Esophagus (tissue), 2 donors: Measurements from ENCODE around the gene NBPF1. TPM values are rescaled to one million over a fixed set of nuclear protein-coding genes. Genes with fewer than 3 reads are reported as not detected.
"Not testable (repeated sequence)": the region's sequence is repeated elsewhere in the genome, so short reads cannot be mapped to it uniquely, and the experiment has no call there.

Experiments used
- H3K27ac ChIP-seq, 2 donors: one replicate each; pipeline ENCODE4 v1.5.1; 2013; ENCODE audit warnings: low read depth in 2 of 2, mild to moderate bottlenecking in 2 of 2, inconsistent platforms in 1 of 2, low read length in 1 of 2, moderate library complexity in 1 of 2
- H3K27me3 ChIP-seq, 2 donors: one replicate each; pipeline ENCODE4 v1.6.1; 2013; ENCODE audit warnings: low read length in 2 of 2, control low read depth in 1 of 2, mild to moderate bottlenecking in 1 of 2; ENCODE audit not compliant: insufficient read depth in 2 of 2, control insufficient read depth in 1 of 2
- H3K36me3 ChIP-seq, 2 donors: one replicate each; pipeline ENCODE4 v1.6.1; 2013; ENCODE audit warnings: low read length in 1 of 2; ENCODE audit not compliant: control insufficient read depth in 2 of 2, insufficient read depth in 2 of 2
- H3K4me1 ChIP-seq, 2 donors: one replicate each; pipeline ENCODE4 v1.6.1; 2013; ENCODE audit warnings: low read length in 1 of 2; ENCODE audit not compliant: control insufficient read depth in 2 of 2, insufficient read depth in 2 of 2
- H3K4me3 ChIP-seq, 2 donors: one replicate each; pipeline ENCODE4 v1.5.1; 2013; ENCODE audit warnings: low read length in 2 of 2, mild to moderate bottlenecking in 2 of 2, low read depth in 1 of 2, moderate library complexity in 1 of 2
- H3K9me3 ChIP-seq, 2 donors: one replicate each; pipeline ENCODE4 v1.6.1; 2013; ENCODE audit warnings: mild to moderate bottlenecking in 2 of 2, low read depth in 1 of 2, low read length in 1 of 2, moderate library complexity in 1 of 2; ENCODE audit not compliant: control insufficient read depth in 2 of 2, insufficient read depth in 1 of 2
- WGBS, 2 donors: extraction: QIAGEN DNeasy Blood & Tissue Kit; methylation state at CpG; one replicate each; pipeline ENCODE4 v1.1.7; 2013; 5-methylcytosine and 5-hydroxymethylcytosine counted together
- polyA plus RNA-seq, 2 donors: library from polyadenylated mRNA; stranded (reverse); fragments of 200-250 nt; gene quantifications; one replicate each; pipeline ENCODE4 v1.2.3, GENCODE V29; 2013
- donor health status: healthy with polysubstance abuse.
- donor health status: Bipolar disorder and iron deficiency.

Gene NBPF1
- polyA plus RNA-seq, 2 donors, result 3.5 to 5.4 TPM

- not testable (repeated sequence) for H3K36me3 ChIP-seq, H3K9me3 ChIP-seq, H3K27me3 ChIP-seq, H3K27ac ChIP-seq
- H3K4me3 ChIP-seq, result peak overlapping the region; percentile 31 to 36
- H3K4me1 ChIP-seq, result peaks cover 10 to 19% of the 10 kb centered on the region in 2 donors
- WGBS, 2 donors, result 5% methylated on average over 47 to 60 of the region's 84 CpGs
Observed at GRCh38 chr1:16647179-16648176, 34.1 kb upstream of the NBPF1 start.

DNA sequence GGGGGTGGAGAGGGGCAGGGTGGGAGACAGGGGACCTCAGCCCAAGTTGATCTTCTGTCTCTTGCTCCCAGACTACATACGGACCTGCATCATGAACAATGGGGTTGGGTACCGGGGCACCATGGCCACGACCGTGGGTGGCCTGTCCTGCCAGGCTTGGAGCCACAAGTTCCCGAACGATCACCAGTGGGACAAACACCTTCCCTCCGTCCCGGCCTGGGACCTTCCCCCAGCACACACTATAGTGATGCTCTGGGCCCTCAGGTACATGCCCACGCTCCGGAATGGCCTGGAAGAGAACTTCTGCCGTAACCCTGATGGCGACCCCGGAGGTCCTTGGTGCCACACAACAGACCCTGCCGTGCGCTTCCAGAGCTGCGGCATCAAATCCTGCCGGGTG lies 33.4 kb upstream of the NBPF1 start:
- not testable (repeated sequence) for H3K4me3 ChIP-seq, H3K36me3 ChIP-seq, H3K27me3 ChIP-seq, H3K27ac ChIP-seq, H3K9me3 ChIP-seq
- 79 to 88% methylated on average over 4 to 15 of the region's 17 CpGs for WGBS, 2 donors
- peaks cover 10 to 22% of the 10 kb centered on the region in 2 donors for H3K4me1 ChIP-seq

DNA sequence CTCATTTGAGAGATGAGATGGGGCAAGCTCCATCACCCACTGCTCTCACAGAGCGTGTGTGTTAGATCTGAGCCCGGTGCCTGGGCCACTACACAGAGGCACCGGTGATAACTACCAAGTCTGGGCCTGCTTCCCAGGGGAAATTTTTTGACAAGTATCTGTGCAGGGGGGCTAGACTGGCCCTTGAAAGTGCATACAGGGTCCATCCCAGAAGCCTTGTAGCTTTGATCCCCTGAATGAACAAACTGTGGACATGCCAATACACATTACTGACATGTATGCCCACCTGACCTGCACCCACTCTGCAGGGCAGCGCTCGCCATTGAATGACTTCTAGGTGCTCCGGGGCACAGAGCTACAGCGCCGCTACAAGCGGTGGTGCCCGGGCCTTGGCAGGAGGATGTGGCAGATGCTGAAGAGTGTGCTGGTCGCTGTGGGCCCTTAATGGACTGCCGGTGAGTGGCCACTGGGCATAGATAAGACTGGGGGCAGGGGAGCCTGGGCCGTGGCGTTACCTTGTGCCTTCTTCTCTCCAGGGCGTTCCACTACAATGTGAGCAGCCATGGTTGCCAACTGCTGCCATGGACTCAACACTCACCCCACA lies 32.8 kb upstream of the NBPF1 start:
- H3K36me3 ChIP-seq, H3K27me3 ChIP-seq, H3K9me3 ChIP-seq, H3K4me3 ChIP-seq, H3K27ac ChIP-seq: not testable (repeated sequence)
- peaks cover 10 to 22% of the 10 kb centered on the region in 2 donors for H3K4me1 ChIP-seq
- WGBS, 2 donors, result 87% methylated on average over 15 of the region's 15 CpGs

DNA sequence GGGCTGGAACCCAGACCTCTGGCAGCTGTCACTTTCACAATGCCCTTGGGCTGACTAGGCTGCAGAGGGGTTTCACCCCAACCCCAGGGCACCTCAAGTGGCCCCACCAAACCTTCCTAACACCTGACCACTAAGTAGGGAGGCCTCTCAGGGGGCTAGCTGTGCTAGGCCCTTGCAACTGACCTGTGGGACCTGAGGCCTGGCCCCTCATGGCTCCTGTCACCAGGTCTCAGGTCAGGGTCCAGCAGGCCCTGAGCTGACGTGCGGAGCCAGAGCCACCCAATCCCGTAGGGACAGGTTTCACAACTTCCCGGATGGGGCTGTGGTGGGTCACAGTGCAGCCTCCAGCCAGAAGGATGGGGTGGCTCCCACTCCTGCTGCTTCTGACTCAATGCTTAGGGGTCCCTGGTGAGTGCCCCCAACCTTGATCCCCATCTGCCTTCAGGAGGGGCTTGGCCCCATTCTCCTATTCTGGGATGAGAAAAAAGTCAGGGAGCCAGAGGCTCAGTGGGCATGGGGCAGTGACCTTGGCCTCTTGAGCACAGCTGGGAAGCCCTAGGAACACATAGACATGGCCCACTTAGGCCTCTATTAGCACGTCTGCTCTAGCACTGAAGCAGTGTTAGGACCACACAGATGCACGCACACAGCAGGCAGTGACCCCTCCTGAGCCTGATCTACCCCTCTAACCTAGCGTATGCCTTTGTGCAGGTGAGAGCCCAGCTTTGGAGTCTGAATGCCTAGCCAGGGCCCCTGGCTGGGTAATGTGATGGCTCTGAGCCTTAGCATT lies 32.1 kb upstream of the NBPF1 start:
- not testable (repeated sequence) for H3K9me3 ChIP-seq, H3K27me3 ChIP-seq, H3K36me3 ChIP-seq
- 68 to 81% methylated on average over 6 to 7 of the region's 7 CpGs for WGBS, 2 donors
- H3K27ac ChIP-seq, result peak overlapping the region; percentile 77 to 84
- peaks cover 10 to 22% of the 10 kb centered on the region in 2 donors for H3K4me1 ChIP-seq
- peak overlapping the region; percentile 86 to 93 for H3K4me3 ChIP-seq

DNA sequence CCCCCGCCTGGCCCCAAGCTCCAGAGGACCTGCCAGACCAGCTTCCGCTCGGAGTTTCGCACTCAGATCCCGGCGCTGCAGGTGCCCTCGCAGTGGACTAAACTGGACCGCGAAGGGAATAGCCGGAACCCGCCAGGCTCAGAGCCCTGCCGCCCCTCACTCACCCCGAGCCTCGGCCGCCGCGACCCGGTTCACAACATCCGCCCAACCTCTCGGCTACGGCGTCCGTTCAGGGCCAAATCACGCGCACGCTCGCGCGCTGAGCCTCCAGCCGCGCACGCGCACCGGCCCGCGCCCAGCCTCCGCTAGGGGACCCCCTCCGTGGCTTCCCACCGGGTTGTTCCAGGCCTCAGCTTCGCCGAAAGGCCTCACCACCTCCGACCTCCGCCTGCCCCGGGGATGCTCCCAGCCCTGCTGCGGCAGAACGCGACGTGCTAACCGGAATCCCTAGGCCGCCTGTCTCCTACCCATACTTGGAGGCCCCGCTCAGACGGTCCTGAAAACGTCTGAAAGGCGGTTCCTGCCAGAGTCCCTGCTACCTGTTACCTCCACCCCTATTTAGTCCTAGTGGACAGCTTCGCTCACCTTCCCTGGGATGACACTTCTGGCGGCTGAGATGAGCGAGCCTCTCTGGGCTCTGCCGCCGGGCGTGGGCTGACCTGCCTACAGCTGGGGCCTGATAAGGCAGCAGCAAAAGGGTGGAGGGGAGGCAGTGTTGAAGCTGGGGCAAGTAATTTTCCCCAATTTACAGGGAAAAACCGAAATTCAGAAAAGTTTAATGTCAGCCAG lies 31.3 kb upstream of the NBPF1 start:
- WGBS, 2 donors, result 6 to 7% methylated on average over 61 of the region's 61 CpGs
- not testable (repeated sequence) for H3K36me3 ChIP-seq, H3K27me3 ChIP-seq, H3K9me3 ChIP-seq
- Histone ChIP-seq H3K4me1 (peaks cover 10 to 22% of the 10 kb centered on the region in 2 donors), H3K4me3 (peak overlapping the region; percentile 86 to 93), H3K27ac (peak overlapping the region; percentile 77 to 84)

GRCh38 chr1:16644193-16644481 lies 30.8 kb upstream of the NBPF1 start:
- Histone ChIP-seq H3K27ac (peak overlapping the region; percentile 77 to 84), H3K36me3 (no peaks in the 10 kb centered on the region), H3K4me3 (peak overlapping the region; percentile 86 to 93), H3K9me3 (no peaks in the 10 kb centered on the region), H3K27me3 (no peaks in the 10 kb centered on the region), H3K4me1 (peaks cover 10 to 24% of the 10 kb centered on the region in 2 donors)
- 1% methylated on average over 16 of the region's 16 CpGs for WGBS, 2 donors

DNA sequence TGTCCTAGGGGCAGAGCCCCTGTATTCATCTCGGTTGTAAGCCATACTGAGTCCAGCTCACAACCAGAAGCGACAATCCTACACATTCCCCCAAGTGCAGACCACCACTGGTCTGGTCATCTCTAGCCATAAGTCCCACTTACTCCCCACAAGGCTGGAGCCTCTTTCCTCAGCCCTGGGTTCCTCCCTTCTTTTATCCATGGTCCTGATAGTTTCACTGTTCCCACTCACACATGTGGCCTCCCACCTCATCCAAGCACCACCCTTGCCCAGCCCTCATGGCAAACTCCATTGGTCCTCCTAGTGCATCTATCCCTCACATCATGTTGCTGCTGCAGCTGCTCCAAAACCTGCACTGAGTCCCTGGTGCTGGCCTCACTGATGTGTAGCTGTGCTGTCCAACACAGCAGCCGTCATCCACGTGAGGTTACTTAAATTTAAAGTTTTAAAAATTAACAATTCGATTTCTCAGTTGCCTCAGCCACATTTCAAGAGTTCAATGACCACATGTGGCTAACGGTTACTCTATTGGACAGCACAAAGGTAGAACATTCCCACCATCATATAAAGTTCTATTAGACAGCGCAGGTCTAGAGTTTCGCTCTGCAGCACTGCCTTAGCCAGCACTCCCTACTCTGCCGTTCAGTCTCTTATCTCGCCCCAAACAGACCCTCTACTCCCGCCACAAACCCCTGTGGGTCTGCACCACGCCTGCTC lies 30.3 kb upstream of the NBPF1 start:
- H3K36me3 ChIP-seq, H3K9me3 ChIP-seq, H3K27me3 ChIP-seq: not testable (repeated sequence)
- WGBS, 2 donors, result 22 to 24% methylated on average over 12 of the region's 12 CpGs
- Histone ChIP-seq H3K27ac (peak overlapping the region in 1 of 2 donors; percentile 77), H3K4me1 (peaks cover 10 to 25% of the 10 kb centered on the region in 2 donors), H3K4me3 (peak overlapping the region; percentile 86 to 93)

- not testable (repeated sequence) for H3K27ac ChIP-seq, H3K4me3 ChIP-seq, H3K27me3 ChIP-seq, H3K9me3 ChIP-seq, H3K36me3 ChIP-seq
- 71 to 88% methylated on average over 4 of the region's 4 CpGs for WGBS, 2 donors
- H3K4me1 ChIP-seq, result peaks cover 10 to 25% of the 10 kb centered on the region in 2 donors
Observed at GRCh38 chr1:16643001-16643411, 29.6 kb upstream of the NBPF1 start.
